OCI-LY3 (cell line): ENCODE data around the gene TBX19.

Experiments
- EZH2phosphoT487 ChIP-seq: fragments of 200-600 bp; shearing (Covaris generic); IDR thresholded peaks from 2 replicates; pipeline ENCODE4 v1.6.1; 2018; ENCODE audit warnings: antibody characterized with exemption, mixed run types, low read depth
- TF ChIP-seq, protein P1 (sequence below): fragments of 200-600, 300-600 bp; sonication (generic); IDR thresholded peaks from 2 replicates; pipeline ENCODE4 v1.5.1; 2014; ENCODE audit warnings: antibody characterized with exemption, low read length, low read depth

DNA sequence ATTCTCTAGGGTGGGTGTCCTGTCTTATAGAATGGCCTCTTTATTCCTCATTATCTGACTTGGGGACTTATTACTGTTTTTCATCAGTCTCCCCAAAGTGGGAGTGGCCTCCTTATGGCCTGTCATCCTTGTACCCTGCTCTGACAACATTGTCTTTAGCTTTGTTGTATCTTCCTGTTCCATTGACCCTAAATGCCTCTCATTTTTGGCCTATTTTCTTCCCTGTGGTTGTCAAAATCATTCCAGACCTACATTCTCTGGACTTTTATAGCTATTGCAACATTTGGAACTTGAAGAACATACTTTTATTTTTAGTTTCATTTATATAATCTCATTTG lies 45.2 kb upstream of the TBX19 start:
- TF ChIP-seq, protein P1, sequence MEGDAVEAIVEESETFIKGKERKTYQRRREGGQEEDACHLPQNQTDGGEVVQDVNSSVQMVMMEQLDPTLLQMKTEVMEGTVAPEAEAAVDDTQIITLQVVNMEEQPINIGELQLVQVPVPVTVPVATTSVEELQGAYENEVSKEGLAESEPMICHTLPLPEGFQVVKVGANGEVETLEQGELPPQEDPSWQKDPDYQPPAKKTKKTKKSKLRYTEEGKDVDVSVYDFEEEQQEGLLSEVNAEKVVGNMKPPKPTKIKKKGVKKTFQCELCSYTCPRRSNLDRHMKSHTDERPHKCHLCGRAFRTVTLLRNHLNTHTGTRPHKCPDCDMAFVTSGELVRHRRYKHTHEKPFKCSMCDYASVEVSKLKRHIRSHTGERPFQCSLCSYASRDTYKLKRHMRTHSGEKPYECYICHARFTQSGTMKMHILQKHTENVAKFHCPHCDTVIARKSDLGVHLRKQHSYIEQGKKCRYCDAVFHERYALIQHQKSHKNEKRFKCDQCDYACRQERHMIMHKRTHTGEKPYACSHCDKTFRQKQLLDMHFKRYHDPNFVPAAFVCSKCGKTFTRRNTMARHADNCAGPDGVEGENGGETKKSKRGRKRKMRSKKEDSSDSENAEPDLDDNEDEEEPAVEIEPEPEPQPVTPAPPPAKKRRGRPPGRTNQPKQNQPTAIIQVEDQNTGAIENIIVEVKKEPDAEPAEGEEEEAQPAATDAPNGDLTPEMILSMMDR = no peak; the same call in 1 of the 2 replicates
- no peak for TF ChIP-seq EZH2phosphoT487
